ENCODE data around the gene CDC20. TPM values are rescaled to one million over a fixed set of nuclear protein-coding genes. Genes with fewer than 3 reads are reported as not detected.

Gene CDC20
- total RNA-seq, 1 experiment from 2014 or later: 215 TPM

- peaks cover 12% of the 10 kb centered on the region for H3K36me3 ChIP-seq (ENCODE audit: control insufficient read depth, insufficient read depth, low read length)
- ChIA-PET POLR2A (no interaction called here), CTCF (no interaction called here)
- H3K27me3 ChIP-seq (ENCODE audit: control insufficient read depth, insufficient read depth, low read length): no peaks in the 10 kb centered on the region
- no peak for TF ChIP-seq SIN3A (IDR thresholded peaks at IDR 0.05; ENCODE audit: borderline replicate concordance, insufficient read depth, low read depth, low read length)
- TF ChIP-seq TCF7L2 (IDR thresholded peaks at IDR 0.05; ENCODE audit: low read depth, low read length): no peak
- TF ChIP-seq, protein P1, sequence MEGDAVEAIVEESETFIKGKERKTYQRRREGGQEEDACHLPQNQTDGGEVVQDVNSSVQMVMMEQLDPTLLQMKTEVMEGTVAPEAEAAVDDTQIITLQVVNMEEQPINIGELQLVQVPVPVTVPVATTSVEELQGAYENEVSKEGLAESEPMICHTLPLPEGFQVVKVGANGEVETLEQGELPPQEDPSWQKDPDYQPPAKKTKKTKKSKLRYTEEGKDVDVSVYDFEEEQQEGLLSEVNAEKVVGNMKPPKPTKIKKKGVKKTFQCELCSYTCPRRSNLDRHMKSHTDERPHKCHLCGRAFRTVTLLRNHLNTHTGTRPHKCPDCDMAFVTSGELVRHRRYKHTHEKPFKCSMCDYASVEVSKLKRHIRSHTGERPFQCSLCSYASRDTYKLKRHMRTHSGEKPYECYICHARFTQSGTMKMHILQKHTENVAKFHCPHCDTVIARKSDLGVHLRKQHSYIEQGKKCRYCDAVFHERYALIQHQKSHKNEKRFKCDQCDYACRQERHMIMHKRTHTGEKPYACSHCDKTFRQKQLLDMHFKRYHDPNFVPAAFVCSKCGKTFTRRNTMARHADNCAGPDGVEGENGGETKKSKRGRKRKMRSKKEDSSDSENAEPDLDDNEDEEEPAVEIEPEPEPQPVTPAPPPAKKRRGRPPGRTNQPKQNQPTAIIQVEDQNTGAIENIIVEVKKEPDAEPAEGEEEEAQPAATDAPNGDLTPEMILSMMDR (IDR thresholded peaks at IDR 0.05): no peak
- TF ChIP-seq REST (IDR thresholded peaks at IDR 0.05; ENCODE audit: insufficient read depth in 1 of 2, low read depth in 2 of 2, low read length in 1 of 2): no peak
- H3K27ac ChIP-seq (ENCODE audit: low read length): peak overlapping the region; percentile 93
- H3K4me3 ChIP-seq (ENCODE audit: low read depth in 2 of 2, low read length in 2 of 2): peak overlapping the region; percentile 90 to 95
- BruUV-seq (replicated peaks): no TSS peak
- ATAC-seq: no peak
- intact Hi-C loops (cut with micrococcal nuclease; ENCODE audit: unreplicated experiment) (loop anchor here (5.0 kb wide), 1 partner anchor 122 kb away; no protein-coding TSS in a partner anchor), in situ Hi-C loops (cut with HindIII; ENCODE audit: low pct_unique_long_range_greater_than_20kb, low sequenced_read_pairs) (no loop called here)
- H3K9me3 ChIP-seq (ENCODE audit: control insufficient read depth, insufficient read depth, low read depth, low read length): no peaks in the 10 kb centered on the region
- H3K4me1 ChIP-seq (ENCODE audit: control insufficient read depth, insufficient read depth, low read length): peaks cover 28% of the 10 kb centered on the region
- DNase-seq (ENCODE audit: low read depth, low spot score): no peak
Observed at GRCh38 chr1:43359696-43360095, 915 bp downstream of the CDC20 start.

DNA sequence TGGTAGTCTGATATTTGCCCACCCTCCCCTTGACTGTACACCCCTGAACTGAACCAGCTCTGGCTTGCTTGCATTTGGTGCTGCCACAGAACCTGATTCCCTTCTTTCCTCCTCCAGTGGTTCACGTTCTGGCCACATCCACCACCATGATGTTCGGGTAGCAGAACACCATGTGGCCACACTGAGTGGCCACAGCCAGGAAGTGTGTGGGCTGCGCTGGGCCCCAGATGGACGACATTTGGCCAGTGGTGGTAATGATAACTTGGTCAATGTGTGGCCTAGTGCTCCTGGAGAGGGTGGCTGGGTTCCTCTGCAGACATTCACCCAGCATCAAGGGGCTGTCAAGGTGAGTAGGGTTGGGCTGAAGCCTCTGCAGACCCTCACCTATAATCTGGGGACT lies 1.8 kb downstream of the CDC20 start:
- no peak for ATAC-seq

GRCh38 chr1:43363283-43363934 lies 4.6 kb downstream of the CDC20 start:
- H3K4me3 ChIP-seq (ENCODE audit: low read depth in 2 of 2, low read length in 2 of 2): no peak overlapping the region
- H3K27me3 ChIP-seq (ENCODE audit: control insufficient read depth, insufficient read depth, low read length): no peaks in the 10 kb centered on the region
- peaks cover 12% of the 10 kb centered on the region for H3K36me3 ChIP-seq (ENCODE audit: control insufficient read depth, insufficient read depth, low read length)
- ATAC-seq: no peak
- no peak for TF ChIP-seq POLR2AphosphoS5 (IDR thresholded peaks at IDR 0.05; ENCODE audit: low read depth, low read length)
- H3K27ac ChIP-seq (ENCODE audit: low read length): peak overlapping the region; percentile 15; the same call in 1 of the 2 replicates
- no peak for DNase-seq (ENCODE audit: low read depth, low spot score)
- no TSS peak for BruUV-seq (replicated peaks)
- POLR2A ChIA-PET: interaction anchor here (0.6 kb wide), 1 partner anchor 705 kb away, joined by 5 read pairs; no protein-coding TSS in a partner anchor
- peaks cover 35% of the 10 kb centered on the region for H3K4me1 ChIP-seq (ENCODE audit: control insufficient read depth, insufficient read depth, low read length)
- intact Hi-C loops (cut with micrococcal nuclease; ENCODE audit: unreplicated experiment) (no loop called here), in situ Hi-C loops (cut with HindIII; ENCODE audit: low pct_unique_long_range_greater_than_20kb, low sequenced_read_pairs) (no loop called here)
- CTCF ChIA-PET: interaction anchor here (0.7 kb wide), 1 partner anchor 103 kb away, joined by 5 read pairs; no protein-coding TSS in a partner anchor
- H3K9me3 ChIP-seq (ENCODE audit: control insufficient read depth, insufficient read depth, low read depth, low read length): no peaks in the 10 kb centered on the region

More for the DNA sequence above, 1.8 kb downstream of the CDC20 start:
- H3K4me3 ChIP-seq (ENCODE audit: low read depth in 2 of 2, low read length in 2 of 2): peak overlapping the region; percentile 90 to 95
- H3K27ac ChIP-seq (ENCODE audit: low read length): peak overlapping the region; percentile 93
- ChIA-PET CTCF (no interaction called here), POLR2A (no interaction called here)
- H3K27me3 ChIP-seq (ENCODE audit: control insufficient read depth, insufficient read depth, low read length): no peaks in the 10 kb centered on the region
- peaks cover 28% of the 10 kb centered on the region for H3K4me1 ChIP-seq (ENCODE audit: control insufficient read depth, insufficient read depth, low read length)
- in situ Hi-C loops (cut with HindIII; ENCODE audit: low pct_unique_long_range_greater_than_20kb, low sequenced_read_pairs): no loop called here
- BruUV-seq (replicated peaks): no TSS peak
- intact Hi-C loops (cut with micrococcal nuclease; ENCODE audit: unreplicated experiment): no loop called here
- H3K36me3 ChIP-seq (ENCODE audit: control insufficient read depth, insufficient read depth, low read length): peaks cover 12% of the 10 kb centered on the region
- TF ChIP-seq POLR2AphosphoS5 (IDR thresholded peaks at IDR 0.05; ENCODE audit: low read depth, low read length) (no peak), SIN3A (IDR thresholded peaks at IDR 0.05; ENCODE audit: borderline replicate concordance, insufficient read depth, low read depth, low read length) (0 out of 2 replicates have a peak, but pooled peaks have one; percentile 25)
- DNase-seq (ENCODE audit: low read depth, low spot score): no peak
- no peaks in the 10 kb centered on the region for H3K9me3 ChIP-seq (ENCODE audit: control insufficient read depth, insufficient read depth, low read depth, low read length)

Measured in Panc1 (cell line).